Liver (tissue), 9 donors: ENCODE data around the gene DPP4. TPM values are rescaled to one million over a fixed set of nuclear protein-coding genes. Genes with fewer than 3 reads are reported as not detected.

Experiments used
- DNase-seq: peaks from one replicate; pipeline ENCODE4 v3.0.0-alpha.2; 2017; ENCODE audit warnings: low spot score
- H3K27ac ChIP-seq, 2 donors: one replicate each; pipeline ENCODE4 v1.7.0; 2013; ENCODE audit warnings: inconsistent platforms in 2 of 2, low read length in 2 of 2, control low read depth in 1 of 2, low read depth in 1 of 2, mild to moderate bottlenecking in 1 of 2
- H3K27me3 ChIP-seq, 4 donors: one replicate each; pipeline versions ENCODE4 v1.6.1 to v1.7.0; 2013; ENCODE audit warnings: low read length in 3 of 4, inconsistent platforms in 1 of 4, mild to moderate bottlenecking in 1 of 4, moderate library complexity in 1 of 4; ENCODE audit not compliant: control insufficient read depth in 4 of 4, insufficient read depth in 4 of 4
- H3K36me3 ChIP-seq, 4 donors: one replicate each; pipeline versions ENCODE4 v1.6.1 to v1.7.0; 2013; ENCODE audit warnings: low read length in 3 of 4, mild to moderate bottlenecking in 3 of 4, low read depth in 1 of 4, moderate library complexity in 1 of 4; ENCODE audit not compliant: control insufficient read depth in 4 of 4, insufficient read depth in 3 of 4
- H3K4me1 ChIP-seq, 4 donors: one replicate each; pipeline versions ENCODE4 v1.6.1 to v1.7.0; 2013; ENCODE audit warnings: low read length in 3 of 4, mild to moderate bottlenecking in 3 of 4, moderate library complexity in 1 of 4; ENCODE audit not compliant: control insufficient read depth in 4 of 4, insufficient read depth in 4 of 4
- H3K4me3 ChIP-seq, 3 donors: one replicate each; pipeline versions ENCODE4 v1.6.1 to v1.7.0; 2013; ENCODE audit warnings: low read length in 3 of 3, control low read depth in 1 of 3, low read depth in 1 of 3, mild to moderate bottlenecking in 1 of 3
- H3K9ac ChIP-seq, 2 donors: one replicate each; pipeline ENCODE4 v1.7.0; 2013; ENCODE audit warnings: low read length in 2 of 2, mild to moderate bottlenecking in 2 of 2, moderate library complexity in 2 of 2, control low read depth in 1 of 2, low read depth in 1 of 2
- H3K9me3 ChIP-seq, 4 donors: one replicate each; pipeline versions ENCODE4 v1.6.1 to v1.7.0; 2013; ENCODE audit warnings: low read length in 3 of 4; ENCODE audit not compliant: control insufficient read depth in 4 of 4
- ATF3 ChIP-seq: IDR thresholded peaks from 2 replicates; pipeline ENCODE4 v1.6.1; 2016; ENCODE audit warnings: antibody characterized with exemption
- CTCF ChIP-seq: fragments of 150-350 bp; IDR thresholded peaks from 2 replicates; pipeline ENCODE4 v1.5.1; 2017; ENCODE audit warnings: improper control_type of control experiment, low read depth, low read length; ENCODE audit not compliant: missing input control
- EGR1 ChIP-seq, 2 donors: IDR thresholded peaks; 2 replicates each; pipeline ENCODE4 v1.6.1; 2016 to 2018; ENCODE audit warnings: antibody characterized with exemption in 2 of 2, low read depth in 2 of 2
- FOXA2 ChIP-seq: IDR thresholded peaks from 2 replicates; pipeline ENCODE4 v1.6.1; 2016; ENCODE audit warnings: antibody characterized with exemption
- GABPA ChIP-seq, 2 donors: IDR thresholded peaks in 1 of 2; conservative IDR thresholded peaks in 1 of 2; 2 replicates each; pipeline ENCODE4 v1.6.1; 2016; ENCODE audit warnings: antibody characterized with exemption in 2 of 2, mild to moderate bottlenecking in 1 of 2, moderate library complexity in 1 of 2
- HNF4A ChIP-seq, 2 donors: conservative IDR thresholded peaks; 2 replicates each; pipeline ENCODE4 v1.6.1; 2016; ENCODE audit warnings: antibody characterized with exemption in 2 of 2, mild to moderate bottlenecking in 2 of 2
- HNF4G ChIP-seq: IDR thresholded peaks from 2 replicates; pipeline ENCODE4 v1.6.1; 2016; ENCODE audit warnings: antibody characterized with exemption
- JUND ChIP-seq, 2 donors: IDR thresholded peaks; 2 replicates each; pipeline ENCODE4 v1.6.1; 2016; ENCODE audit warnings: antibody characterized with exemption in 2 of 2
- MAX ChIP-seq: IDR thresholded peaks from 2 replicates; pipeline ENCODE4 v1.6.1; 2016; ENCODE audit warnings: antibody characterized with exemption
- NR2F2 ChIP-seq: IDR thresholded peaks from 2 replicates; pipeline ENCODE4 v1.6.1; 2016; ENCODE audit warnings: antibody characterized with exemption
- RAD21 ChIP-seq, 2 donors: IDR thresholded peaks; 2 replicates each; pipeline ENCODE4 v1.6.1; 2016; ENCODE audit warnings: antibody characterized with exemption in 2 of 2, mild to moderate bottlenecking in 2 of 2
- RXRA ChIP-seq, 2 donors: IDR thresholded peaks; 2 replicates each; pipeline ENCODE4 v1.6.1; 2017 to 2018; ENCODE audit warnings: antibody characterized with exemption in 2 of 2, mild to moderate bottlenecking in 1 of 2
- SP1 ChIP-seq: IDR thresholded peaks from 2 replicates; pipeline ENCODE4 v1.6.1; 2018; ENCODE audit warnings: antibody characterized with exemption, mild to moderate bottlenecking
- TAF1 ChIP-seq: conservative IDR thresholded peaks from 2 replicates; pipeline ENCODE4 v1.6.1; 2016; ENCODE audit warnings: antibody characterized with exemption, mild to moderate bottlenecking
- WGBS: extraction: QIAGEN DNeasy Blood & Tissue Kit; methylation state at CpG from one replicate; pipeline ENCODE4 v1.1.7; 2013; 5-methylcytosine and 5-hydroxymethylcytosine counted together
- polyA plus RNA-seq, 2 donors: library from polyadenylated mRNA; stranded (reverse) in 1 of 2; unstranded in 1 of 2; fragments of 200-250 nt in 1 of 2; fragments of >200 nt in 1 of 2; fragmentation: Nextera tagmentation in 1 of 2; extraction: Ambion mirVana in 1 of 2; gene quantifications; one replicate each; pipeline versions ENCODE4 v1.2.1 to v1.2.3, GENCODE V29; 2013 to 2015
- total RNA-seq, 2 donors: library from RNA; depleted of rRNA; stranded (reverse); fragments of >200 nt; gene quantifications; one replicate each; pipeline ENCODE4 v1.2.3, GENCODE V29; 2014
- TF ChIP-seq, protein P1 (sequence below): IDR thresholded peaks from 2 replicates; pipeline ENCODE4 v1.6.1; 2016; ENCODE audit warnings: antibody characterized with exemption, mild to moderate bottlenecking
- donor health status: healthy.
- donor health status: healthy.
- donor health status: healthy.
- donor health status: healthy.
- donor health status: healthy.

The DPP4 gene
- total and polyA plus RNA-seq, 4 donors: 9.6 to 30.1 (median 13.5) TPM

DNA sequence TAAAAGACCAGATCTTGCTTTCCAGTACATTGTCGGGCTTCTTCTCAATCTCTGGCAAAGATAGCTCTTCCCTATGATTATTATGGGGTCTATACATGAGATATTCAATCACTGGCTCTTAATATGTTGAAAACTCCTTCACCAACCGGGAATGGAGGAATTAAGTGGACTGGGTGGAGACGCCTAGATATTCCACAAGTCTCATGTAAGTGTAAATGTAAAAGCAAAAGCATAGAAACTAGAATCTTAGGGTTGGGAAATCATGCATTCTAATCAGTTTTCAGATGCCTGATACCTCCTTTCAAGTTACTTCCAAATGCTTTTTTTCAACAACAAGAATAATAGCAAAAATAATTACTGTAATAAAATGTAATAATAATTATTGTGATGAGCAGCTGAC lies 38.0 kb downstream of the DPP4 start:
- no peak overlapping the region for H3K9ac ChIP-seq
- no peaks in the 10 kb centered on the region for H3K9me3 ChIP-seq
- WGBS: 96% methylated on average over 3 of the region's 3 CpGs

GRCh38 chr2:162030363-162031190 lies 43.4 kb downstream of the DPP4 start:
- H3K9ac ChIP-seq: no peak overlapping the region
- H3K27me3 ChIP-seq: no peaks in the 10 kb centered on the region
- WGBS: 96% methylated on average over 9 of the region's 9 CpGs
- no peak for TF ChIP-seq MAX
- TF ChIP-seq SP1: no peak
- no peak for TF ChIP-seq GABPA (IDR thresholded peaks at IDR 0.05 in 1 of 2, conservative IDR thresholded peaks at IDR 0.05 in 1 of 2)
- TF ChIP-seq JUND (IDR thresholded peaks at IDR 0.05): no peak
- TF ChIP-seq FOXA2: no peak
- TF ChIP-seq RXRA (IDR thresholded peaks at IDR 0.05): no peak
- no peak for TF ChIP-seq ATF3
- TF ChIP-seq, protein P1, sequence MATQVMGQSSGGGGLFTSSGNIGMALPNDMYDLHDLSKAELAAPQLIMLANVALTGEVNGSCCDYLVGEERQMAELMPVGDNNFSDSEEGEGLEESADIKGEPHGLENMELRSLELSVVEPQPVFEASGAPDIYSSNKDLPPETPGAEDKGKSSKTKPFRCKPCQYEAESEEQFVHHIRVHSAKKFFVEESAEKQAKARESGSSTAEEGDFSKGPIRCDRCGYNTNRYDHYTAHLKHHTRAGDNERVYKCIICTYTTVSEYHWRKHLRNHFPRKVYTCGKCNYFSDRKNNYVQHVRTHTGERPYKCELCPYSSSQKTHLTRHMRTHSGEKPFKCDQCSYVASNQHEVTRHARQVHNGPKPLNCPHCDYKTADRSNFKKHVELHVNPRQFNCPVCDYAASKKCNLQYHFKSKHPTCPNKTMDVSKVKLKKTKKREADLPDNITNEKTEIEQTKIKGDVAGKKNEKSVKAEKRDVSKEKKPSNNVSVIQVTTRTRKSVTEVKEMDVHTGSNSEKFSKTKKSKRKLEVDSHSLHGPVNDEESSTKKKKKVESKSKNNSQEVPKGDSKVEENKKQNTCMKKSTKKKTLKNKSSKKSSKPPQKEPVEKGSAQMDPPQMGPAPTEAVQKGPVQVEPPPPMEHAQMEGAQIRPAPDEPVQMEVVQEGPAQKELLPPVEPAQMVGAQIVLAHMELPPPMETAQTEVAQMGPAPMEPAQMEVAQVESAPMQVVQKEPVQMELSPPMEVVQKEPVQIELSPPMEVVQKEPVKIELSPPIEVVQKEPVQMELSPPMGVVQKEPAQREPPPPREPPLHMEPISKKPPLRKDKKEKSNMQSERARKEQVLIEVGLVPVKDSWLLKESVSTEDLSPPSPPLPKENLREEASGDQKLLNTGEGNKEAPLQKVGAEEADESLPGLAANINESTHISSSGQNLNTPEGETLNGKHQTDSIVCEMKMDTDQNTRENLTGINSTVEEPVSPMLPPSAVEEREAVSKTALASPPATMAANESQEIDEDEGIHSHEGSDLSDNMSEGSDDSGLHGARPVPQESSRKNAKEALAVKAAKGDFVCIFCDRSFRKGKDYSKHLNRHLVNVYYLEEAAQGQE: no peak
- no peak for TF ChIP-seq TAF1
- TF ChIP-seq NR2F2: no peak
- no peak for TF ChIP-seq EGR1 (IDR thresholded peaks at IDR 0.05; ENCODE audit: low read depth in 2 of 2)
- TF ChIP-seq HNF4A (conservative IDR thresholded peaks at IDR 0.05): no peak

More for the DNA sequence above, 38.0 kb downstream of the DPP4 start:
- H3K4me1 ChIP-seq: no peaks in the 10 kb centered on the region
- no peak overlapping the region for H3K27ac ChIP-seq
- no peak overlapping the region for H3K4me3 ChIP-seq
- no peak for DNase-seq
- TF ChIP-seq, protein P1: no peak
- TF ChIP-seq RAD21 (IDR thresholded peaks at IDR 0.05) (no peak), FOXA2 (no peak), HNF4G (no peak), EGR1 (IDR thresholded peaks at IDR 0.05; ENCODE audit: low read depth in 2 of 2) (no peak), CTCF (no peak)
- no peaks in the 10 kb centered on the region for H3K27me3 ChIP-seq
- peaks cover 0 to 9% (median 1%) of the 10 kb centered on the region in 4 donors for H3K36me3 ChIP-seq

More at GRCh38 chr2:162030363-162031190, 43.4 kb downstream of the DPP4 start:
- Histone ChIP-seq H3K9me3 (no peaks in the 10 kb centered on the region), H3K4me1 (peaks cover 3 to 17% (median 9%) of the 10 kb centered on the region in 4 donors), H3K4me3 (no peak overlapping the region), H3K36me3 (peaks cover 0 to 6% (median 1%) of the 10 kb centered on the region in 4 donors), H3K27ac (no peak overlapping the region)
- no peak for DNase-seq
